ENCODE data around the gene SLC15A1. TPM values are rescaled to one million over a fixed set of nuclear protein-coding genes. Genes with fewer than 3 reads are reported as not detected.

SLC15A1 gene
- total RNA-seq, 1 donor: not detected

GRCh38 chr13:98781905-98782304 is 29.4 kb upstream of the SLC15A1 start:
- DNase-seq (ENCODE audit: low read depth): no peak
- H3K4me3 ChIP-seq (ENCODE audit: low read depth, low read length): no peak overlapping the region
- TF ChIP-seq CTCF (IDR thresholded peaks at IDR 0.05; ENCODE audit: insufficient read depth, low read depth, low read length): no peak

- no peak for TF ChIP-seq CTCF (IDR thresholded peaks at IDR 0.05; ENCODE audit: insufficient read depth, low read depth, low read length)
- DNase-seq (ENCODE audit: low read depth): no peak
- H3K4me3 ChIP-seq (ENCODE audit: low read depth, low read length): no peak overlapping the region
These were observed 29.0 kb upstream of the SLC15A1 start for GRCh38 chr13:98781470-98781869.

- H3K4me3 ChIP-seq (ENCODE audit: low read depth, low read length): no peak overlapping the region
- TF ChIP-seq CTCF (IDR thresholded peaks at IDR 0.05; ENCODE audit: insufficient read depth, low read depth, low read length): no peak
- no peak for DNase-seq (ENCODE audit: low read depth)
These were observed 28.6 kb upstream of the SLC15A1 start for GRCh38 chr13:98781045-98781444.

GRCh38 chr13:98780451-98780850 is 28.0 kb upstream of the SLC15A1 start:
- no peak for DNase-seq (ENCODE audit: low read depth)
- no peak overlapping the region for H3K4me3 ChIP-seq (ENCODE audit: low read depth, low read length)
- TF ChIP-seq CTCF (IDR thresholded peaks at IDR 0.05; ENCODE audit: insufficient read depth, low read depth, low read length): no peak

- H3K4me3 ChIP-seq (ENCODE audit: low read depth, low read length): no peak overlapping the region
- no peak for TF ChIP-seq CTCF (IDR thresholded peaks at IDR 0.05; ENCODE audit: insufficient read depth, low read depth, low read length)
- DNase-seq (ENCODE audit: low read depth): no peak
These were observed 27.2 kb upstream of the SLC15A1 start for GRCh38 chr13:98779695-98780094.

- H3K4me3 ChIP-seq (ENCODE audit: low read depth, low read length): no peak overlapping the region
- TF ChIP-seq CTCF (IDR thresholded peaks at IDR 0.05; ENCODE audit: insufficient read depth, low read depth, low read length): no peak
- DNase-seq (ENCODE audit: low read depth): peak; percentile 74
These were observed 26.3 kb upstream of the SLC15A1 start for GRCh38 chr13:98778749-98779148.

- DNase-seq (ENCODE audit: low read depth): no peak
- TF ChIP-seq CTCF (IDR thresholded peaks at IDR 0.05; ENCODE audit: insufficient read depth, low read depth, low read length): no peak
- no peak overlapping the region for H3K4me3 ChIP-seq (ENCODE audit: low read depth, low read length)
These were observed 24.2 kb upstream of the SLC15A1 start for GRCh38 chr13:98776644-98777043.
